Ishikawa (cell line): ENCODE data around the gene CES2.

ENCODE experiments used
- CEBPB ChIP-seq: IDR thresholded peaks from 2 replicates; pipeline ENCODE4 v1.6.1; 2012
- CREB1 ChIP-seq: IDR thresholded peaks from 2 replicates; pipeline ENCODE4 v1.6.1; 2012; ENCODE audit warnings: low read depth
- EGR1 ChIP-seq: IDR thresholded peaks from 2 replicates; pipeline ENCODE4 v1.6.1; 2012
- EP300 ChIP-seq: IDR thresholded peaks from 2 replicates; pipeline ENCODE4 v1.6.1; 2012; ENCODE audit warnings: borderline replicate concordance
- FOXM1 ChIP-seq: IDR thresholded peaks from 2 replicates; pipeline ENCODE4 v1.6.1; 2012; ENCODE audit warnings: low read depth, borderline replicate concordance
- MAX ChIP-seq: IDR thresholded peaks from 2 replicates; pipeline ENCODE4 v1.6.1; 2012
- NFIC ChIP-seq: IDR thresholded peaks from 2 replicates; pipeline ENCODE4 v1.6.1; 2012
- RAD21 ChIP-seq: IDR thresholded peaks from 2 replicates; pipeline ENCODE4 v1.6.1; 2012; ENCODE audit warnings: low read depth
- REST ChIP-seq: IDR thresholded peaks from 2 replicates; pipeline ENCODE4 v1.6.1; 2012; ENCODE audit warnings: low read depth, mild to moderate bottlenecking
- TAF1 ChIP-seq: IDR thresholded peaks from 2 replicates; pipeline ENCODE4 v1.6.1; 2012; ENCODE audit warnings: low read depth, mild to moderate bottlenecking
- TCF12 ChIP-seq: IDR thresholded peaks from 2 replicates; pipeline ENCODE4 v1.6.1; 2012; ENCODE audit warnings: low read depth
- TEAD4 ChIP-seq: IDR thresholded peaks from 2 replicates; pipeline ENCODE4 v1.6.1; 2012
- USF1 ChIP-seq: IDR thresholded peaks from 2 replicates; pipeline ENCODE4 v1.6.1; 2012
- YY1 ChIP-seq: IDR thresholded peaks from 2 replicates; pipeline ENCODE4 v1.6.1; 2012; ENCODE audit warnings: low read depth
- ZBTB7A ChIP-seq: IDR thresholded peaks from 2 replicates; pipeline ENCODE4 v1.6.1; 2012; ENCODE audit warnings: low read depth

The CES2 gene

GRCh38 chr16:66902648-66903543 lies 32.4 kb upstream of the CES2 start:
- TF ChIP-seq CREB1 (no peak), TAF1 (no peak), ZBTB7A (no peak), CEBPB (no peak), NFIC (no peak), TEAD4 (no peak), USF1 (no peak), EP300 (no peak), EGR1 (no peak), REST (no peak), MAX (no peak), RAD21 (no peak), FOXM1 (no peak), TCF12 (no peak), YY1 (no peak)

GRCh38 chr16:66903544-66904427 lies 31.5 kb upstream of the CES2 start:
- TF ChIP-seq ZBTB7A (no peak), TAF1 (no peak), MAX (no peak), CEBPB (no peak), EP300 (no peak), RAD21 (no peak), EGR1 (no peak), FOXM1 (no peak), TCF12 (no peak), REST (no peak), YY1 (no peak)

GRCh38 chr16:66904428-66904845 lies 30.9 kb upstream of the CES2 start:
- TF ChIP-seq MAX = no peak
- TF ChIP-seq TAF1 = no peak
- no peak for TF ChIP-seq TEAD4
- TF ChIP-seq RAD21 = no peak
- TF ChIP-seq ZBTB7A = no peak
- TF ChIP-seq CEBPB = no peak
- no peak for TF ChIP-seq REST
